OCI-LY3 (cell line): Measurements from ENCODE around the gene BMPER.

ENCODE experiments used
- H2AFZ ChIP-seq: fragments of 200-600, 300-600 bp; shearing (Covaris generic); 2 replicates; pipeline ENCODE4 v1.6.0; 2014; ENCODE audit warnings: antibody characterized with exemption, low read depth, low read length
- H3K27ac ChIP-seq: fragments of 200-600, 300-600 bp; sonication (generic); 2 replicates; pipeline ENCODE4 v1.5.1; 2014; ENCODE audit warnings: mild to moderate bottlenecking, low read length, moderate library complexity, mixed read lengths
- H3K27me3 ChIP-seq: fragments of 200-600, 300-600 bp; sonication (generic); 2 replicates; pipeline ENCODE4 v1.6.1; 2014; ENCODE audit warnings: low read depth, low read length, mixed read lengths
- H3K36me3 ChIP-seq: fragments of 200-600, 300-600 bp; sonication (generic); replicated peaks from 2 replicates; pipeline ENCODE3; 2014; ENCODE audit warnings: low read depth, low read length, mixed read lengths
- H3K4me1 ChIP-seq: fragments of 300-600, 200-600 bp; sonication (generic); 2 replicates; pipeline ENCODE4 v1.6.1; 2014; ENCODE audit warnings: low read length, mixed read lengths
- H3K4me2 ChIP-seq: fragments of 200-600, 300-600 bp; sonication (generic); 2 replicates; pipeline ENCODE4 v1.6.1; 2014; ENCODE audit warnings: low read length, mixed read lengths
- H3K4me3 ChIP-seq: fragments of 300-600, 200-600 bp; sonication (generic); 2 replicates; pipeline ENCODE4 v1.5.1; 2014; ENCODE audit warnings: antibody characterized with exemption, mild to moderate bottlenecking, low read length, moderate library complexity
- H3K79me2 ChIP-seq: fragments of 300-600, 200-600 bp; shearing (Covaris generic); 2 replicates; pipeline ENCODE4 v1.6.1; 2014; ENCODE audit warnings: mild to moderate bottlenecking, low read length, mixed read lengths
- H3K9ac ChIP-seq: fragments of 300-600, 200-600 bp; shearing (Covaris generic); 2 replicates; pipeline ENCODE4 v1.6.0; 2014; ENCODE audit warnings: mild to moderate bottlenecking, low read length, moderate library complexity
- H3K9me3 ChIP-seq: fragments of 200-600, 300-600 bp; shearing (Covaris generic); 2 replicates; pipeline ENCODE4 v1.6.1; 2014; ENCODE audit warnings: low read length, mixed read lengths; ENCODE audit not compliant: insufficient read depth
- H4K20me1 ChIP-seq: fragments of 200-600, 300-600 bp; sonication (generic); 2 replicates; pipeline ENCODE4 v1.6.1; 2016; ENCODE audit warnings: low read length, mixed read lengths; ENCODE audit not compliant: insufficient read depth
- CTCF ChIP-seq: fragments of 200-600, 300-600 bp; sonication (generic); IDR thresholded peaks from 2 replicates; pipeline ENCODE4 v1.5.1; 2014; ENCODE audit warnings: antibody characterized with exemption, low read length, low read depth
- EZH2phosphoT487 ChIP-seq: fragments of 200-600 bp; shearing (Covaris generic); IDR thresholded peaks from 2 replicates; pipeline ENCODE4 v1.6.1; 2018; ENCODE audit warnings: antibody characterized with exemption, mixed run types, low read depth

BMPER gene

GRCh38 chr7:34104115-34104514 is 198.8 kb downstream of the BMPER start:
- Histone ChIP-seq H3K4me2 (no peak overlapping the region), H3K27me3 (no peaks in the 10 kb centered on the region), H3K36me3 (no peaks in the 10 kb centered on the region), H2AFZ (no peak overlapping the region), H3K27ac (no peak overlapping the region), H3K79me2 (no peaks in the 10 kb centered on the region), H3K4me1 (no peaks in the 10 kb centered on the region), H3K4me3 (no peak overlapping the region), H4K20me1 (no peaks in the 10 kb centered on the region), H3K9ac (no peak overlapping the region), H3K9me3 (no peaks in the 10 kb centered on the region)
- TF ChIP-seq EZH2phosphoT487 = no peak
- TF ChIP-seq CTCF = no peak

GRCh38 chr7:34104992-34105391 is 199.7 kb downstream of the BMPER start:
- Histone ChIP-seq H3K4me2 (no peak overlapping the region), H4K20me1 (no peaks in the 10 kb centered on the region), H3K36me3 (no peaks in the 10 kb centered on the region), H3K4me3 (no peak overlapping the region), H2AFZ (no peak overlapping the region), H3K27ac (no peak overlapping the region), H3K4me1 (no peaks in the 10 kb centered on the region), H3K27me3 (no peaks in the 10 kb centered on the region), H3K79me2 (no peaks in the 10 kb centered on the region), H3K9ac (no peak overlapping the region), H3K9me3 (no peaks in the 10 kb centered on the region)
- TF ChIP-seq EZH2phosphoT487 (no peak), CTCF (no peak)

GRCh38 chr7:34107276-34107675 is 201.9 kb downstream of the BMPER start:
- Histone ChIP-seq H3K79me2 (no peaks in the 10 kb centered on the region), H3K4me2 (no peak overlapping the region), H3K9ac (no peak overlapping the region), H3K27me3 (no peaks in the 10 kb centered on the region), H2AFZ (no peak overlapping the region), H3K9me3 (peaks cover 3% of the 10 kb centered on the region; the same call in 1 of the 2 replicates), H3K27ac (no peak overlapping the region), H4K20me1 (no peaks in the 10 kb centered on the region), H3K4me1 (no peaks in the 10 kb centered on the region), H3K4me3 (no peak overlapping the region), H3K36me3 (no peaks in the 10 kb centered on the region)
- no peak for TF ChIP-seq EZH2phosphoT487
- no peak for TF ChIP-seq CTCF

- Histone ChIP-seq H3K27ac (no peak overlapping the region), H4K20me1 (no peaks in the 10 kb centered on the region), H3K9me3 (peaks cover 3% of the 10 kb centered on the region; the same call in 1 of the 2 replicates), H3K4me2 (no peak overlapping the region), H3K79me2 (no peaks in the 10 kb centered on the region), H2AFZ (no peak overlapping the region), H3K4me1 (no peaks in the 10 kb centered on the region), H3K27me3 (no peaks in the 10 kb centered on the region), H3K9ac (no peak overlapping the region), H3K4me3 (no peak overlapping the region), H3K36me3 (no peaks in the 10 kb centered on the region)
- TF ChIP-seq CTCF (no peak), EZH2phosphoT487 (no peak)
Observed at GRCh38 chr7:34108165-34108564, 202.8 kb downstream of the BMPER start.
